Activated CD4-positive, alpha-beta T cell treated with anti-CD3 and anti-CD28 coated beads for 4 hours (primary cell): ENCODE measurements around the gene FBXL2.
"Not testable (repeated sequence)": the region's sequence is repeated elsewhere in the genome, so short reads cannot be mapped to it uniquely, and the experiment has no call there.

Experiments
- DNase-seq, 2 donors: peaks; one replicate each; pipeline ENCODE4 v3.0.0-alpha.2; 2020

The FBXL2 gene

DNA sequence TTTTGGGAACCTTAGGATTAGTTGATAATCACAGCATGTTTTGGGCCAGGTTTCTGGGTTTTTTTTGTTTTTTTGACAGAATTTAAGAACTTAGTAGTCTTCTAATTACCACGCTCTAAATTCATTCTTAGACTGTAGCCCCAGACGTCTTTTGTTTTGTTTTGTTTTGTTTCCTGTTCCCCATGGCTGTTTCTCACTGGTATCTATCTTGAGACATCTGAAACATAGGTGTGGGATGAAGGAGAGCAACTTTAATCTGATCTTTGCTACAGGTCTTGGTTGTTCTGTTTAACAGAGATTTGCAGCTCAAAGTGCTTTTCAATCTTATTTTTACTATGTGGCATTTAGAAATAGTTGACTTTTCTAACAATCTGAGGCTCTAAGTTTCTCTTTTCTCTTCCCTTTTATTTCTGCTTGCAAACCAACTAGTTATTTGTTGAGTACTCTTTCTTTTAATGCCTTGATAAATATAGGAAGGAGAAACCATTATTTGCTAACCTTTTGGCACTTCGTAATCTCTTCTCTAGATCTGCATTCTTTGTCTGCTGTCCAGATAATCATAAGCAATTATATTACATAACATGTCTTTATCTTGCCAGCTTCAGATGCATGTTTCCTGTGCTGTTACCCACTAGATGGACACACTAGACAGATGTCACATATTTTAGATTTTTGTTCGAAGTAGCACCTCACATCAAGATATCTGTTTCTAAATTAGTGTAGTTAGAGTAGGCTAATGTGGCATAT lies 40.9 kb downstream of the FBXL2 start:
- DNase-seq: no peak

GRCh38 chr3:33318710-33319380 lies 41.6 kb downstream of the FBXL2 start:
- no peak for DNase-seq

- no peak for DNase-seq
Observed at GRCh38 chr3:33322412-33322811, 45.2 kb downstream of the FBXL2 start.

- no peak for DNase-seq
Observed at GRCh38 chr3:33331414-33331813, 54.2 kb downstream of the FBXL2 start.

GRCh38 chr3:33334364-33334763 lies 57.1 kb downstream of the FBXL2 start:
- no peak for DNase-seq

DNA sequence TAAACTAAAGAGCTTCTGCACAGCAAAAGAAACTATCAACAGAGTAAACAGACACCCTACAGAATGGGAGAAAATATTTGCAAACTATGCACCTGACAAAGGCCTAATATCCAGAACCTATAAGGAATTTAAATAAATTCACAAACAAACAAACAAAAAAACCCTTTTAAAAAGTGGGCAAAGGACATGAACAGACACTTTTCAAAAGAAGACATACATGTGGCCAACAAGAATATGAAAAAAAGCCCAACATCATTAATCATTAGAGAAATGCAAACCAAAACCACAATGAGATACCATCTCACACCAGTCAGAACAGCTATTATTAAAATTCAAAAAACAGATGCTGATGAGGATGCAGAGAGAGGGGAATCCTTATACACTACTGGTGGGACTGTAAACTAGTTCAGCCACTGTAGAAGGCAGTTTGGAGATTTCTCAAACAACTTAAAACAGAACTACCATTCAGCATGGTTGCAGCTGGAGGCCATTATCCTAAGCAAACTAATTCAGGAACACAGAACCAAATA lies 61.8 kb downstream of the FBXL2 start:
- DNase-seq: not testable (repeated sequence)

DNA sequence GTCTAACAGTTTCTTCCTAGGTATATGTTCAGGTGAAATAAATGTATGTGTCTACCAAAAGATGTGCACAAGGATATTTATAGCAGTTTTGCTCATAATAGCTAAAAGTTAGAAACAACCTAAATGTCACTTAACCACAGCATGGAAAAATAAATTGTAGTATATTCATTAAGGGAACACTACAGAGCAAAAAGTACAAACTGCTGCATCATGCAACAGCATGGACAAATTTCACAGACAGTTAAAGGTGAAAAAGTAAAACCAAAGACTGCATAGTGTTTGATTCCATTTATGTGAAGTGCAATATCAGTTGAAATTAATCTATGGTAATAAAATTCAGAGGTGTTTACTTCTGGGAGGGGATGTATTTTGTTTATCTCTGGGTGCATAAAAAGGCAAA lies 62.5 kb downstream of the FBXL2 start:
- no peak for DNase-seq

- DNase-seq: no peak
Observed at GRCh38 chr3:33355611-33356010, 78.4 kb downstream of the FBXL2 start.

DNA sequence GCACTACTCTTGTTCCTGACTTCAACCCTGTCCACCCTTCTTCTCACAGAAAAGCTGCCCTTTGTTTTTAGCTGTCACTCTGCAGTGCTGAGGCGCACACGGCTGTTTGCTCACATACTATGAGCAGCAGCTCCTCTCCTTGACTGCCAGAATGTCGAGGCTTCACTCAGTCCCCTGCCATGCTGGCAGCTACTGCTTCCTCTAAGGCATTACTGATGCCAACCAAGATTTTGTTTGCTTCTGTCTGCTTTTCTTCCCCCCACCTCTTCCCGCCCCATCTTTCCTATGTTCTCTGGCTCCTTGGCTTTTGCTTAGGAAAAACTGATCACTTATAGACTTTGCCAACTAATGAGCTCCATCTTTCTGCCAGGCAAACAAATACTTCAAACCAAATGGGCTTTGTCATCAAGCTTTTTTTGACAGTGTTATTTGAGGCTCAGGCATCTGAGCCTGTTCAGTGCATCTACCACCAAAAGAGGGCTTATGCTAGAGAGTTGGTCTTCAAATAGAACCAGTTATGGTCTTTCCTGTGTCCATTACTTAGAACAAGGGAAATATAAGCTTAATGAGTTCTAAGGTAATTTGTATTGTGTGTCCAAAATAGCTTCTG lies 81.0 kb downstream of the FBXL2 start:
- no peak for DNase-seq

GRCh38 chr3:33360136-33360825 lies 83.0 kb downstream of the FBXL2 start:
- DNase-seq: no peak

DNA sequence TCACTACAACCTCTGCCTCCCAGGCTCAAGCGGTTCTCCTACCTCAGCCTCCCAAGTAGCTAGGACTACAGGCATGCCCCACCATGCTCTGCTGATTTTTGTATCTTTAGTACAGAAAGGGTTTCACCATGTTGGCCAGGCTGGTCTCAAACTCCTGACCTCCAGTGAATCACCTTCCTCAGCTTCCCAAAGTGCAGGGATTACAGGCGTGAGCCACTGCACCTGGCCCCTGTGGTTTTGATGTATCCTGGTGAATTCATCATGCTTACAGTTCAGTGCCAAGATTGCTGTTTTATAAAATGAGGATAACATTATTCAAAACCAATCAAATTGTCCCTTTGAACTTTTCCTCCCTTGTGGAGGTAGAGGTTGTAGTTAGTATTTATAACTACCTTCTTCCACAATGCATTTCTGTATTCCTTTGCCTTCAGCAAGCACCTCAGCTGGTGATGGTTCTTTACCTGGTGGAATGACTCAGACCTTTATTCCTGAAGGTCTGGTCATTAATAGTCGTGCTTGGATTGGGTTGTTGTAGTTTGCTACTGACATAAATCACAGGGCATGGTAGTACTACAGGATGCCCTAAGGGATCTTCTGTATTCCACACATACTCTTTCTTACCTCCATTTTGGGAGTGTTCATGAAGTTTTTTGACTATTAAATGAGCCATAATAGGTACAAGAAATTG lies 86.0 kb downstream of the FBXL2 start:
- DNase-seq: no peak

DNA sequence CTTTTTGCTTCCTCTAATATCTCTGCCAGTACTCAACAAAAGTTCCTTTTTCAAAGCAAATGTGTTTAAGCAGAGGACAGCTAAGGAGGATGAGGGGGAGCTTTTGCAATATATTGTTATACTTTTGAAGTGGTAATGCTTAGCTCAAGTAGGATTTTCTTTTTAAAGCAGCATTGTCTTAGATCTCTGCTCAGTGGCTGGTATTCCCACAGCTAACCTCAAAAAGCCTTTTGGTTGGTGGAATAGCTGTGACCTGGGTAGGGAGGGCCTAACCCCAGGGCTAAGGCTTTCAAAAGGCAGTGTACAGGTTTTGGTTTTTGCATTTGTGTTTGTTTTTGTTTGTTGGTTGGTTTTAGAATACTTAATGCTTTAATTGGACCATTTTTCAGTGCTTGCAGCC lies 86.8 kb downstream of the FBXL2 start:
- DNase-seq: no peak

- DNase-seq: no peak
Observed at GRCh38 chr3:33364531-33365128, 87.4 kb downstream of the FBXL2 start.

- peak; percentile 18 to 41 for DNase-seq
Observed at GRCh38 chr3:33372218-33373081, 95.2 kb downstream of the FBXL2 start.

DNA sequence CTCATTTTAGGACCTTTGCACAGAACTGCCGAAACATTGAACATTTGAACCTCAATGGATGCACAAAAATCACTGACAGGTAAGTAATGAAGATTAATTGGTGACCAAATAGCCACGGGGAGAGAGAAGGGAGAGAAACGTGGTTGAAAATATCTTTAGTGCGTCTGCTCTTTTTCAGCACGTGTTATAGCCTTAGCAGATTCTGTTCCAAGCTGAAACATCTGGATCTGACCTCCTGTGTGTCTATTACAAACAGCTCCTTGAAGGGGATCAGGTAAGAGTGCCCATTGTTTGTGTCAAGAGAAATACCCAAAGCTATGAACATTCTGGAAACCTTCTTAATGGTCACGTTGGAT lies 95.8 kb downstream of the FBXL2 start:
- DNase-seq: no peak

- no peak for DNase-seq
Observed at GRCh38 chr3:33377489-33377888, 100.2 kb downstream of the FBXL2 start.

DNA sequence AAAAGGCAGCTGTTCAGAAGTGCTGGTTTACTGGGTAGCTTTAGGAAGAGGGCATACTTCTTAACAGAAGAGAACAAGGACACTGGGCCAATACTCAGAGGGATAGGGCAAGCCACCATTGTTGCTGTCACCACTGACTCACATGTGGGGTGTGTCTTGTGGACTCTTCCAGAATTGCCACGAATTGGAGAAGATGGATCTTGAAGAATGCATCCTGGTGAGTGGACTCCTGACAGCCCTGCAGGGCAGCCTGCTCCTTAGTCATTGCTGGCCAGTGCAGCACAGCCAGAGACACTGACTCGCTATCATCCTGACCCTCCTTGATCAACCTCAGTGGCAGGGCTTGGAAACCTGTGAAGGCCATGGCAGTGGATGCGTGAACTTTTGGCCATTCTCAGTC lies 100.7 kb downstream of the FBXL2 start:
- DNase-seq: no peak

DNA sequence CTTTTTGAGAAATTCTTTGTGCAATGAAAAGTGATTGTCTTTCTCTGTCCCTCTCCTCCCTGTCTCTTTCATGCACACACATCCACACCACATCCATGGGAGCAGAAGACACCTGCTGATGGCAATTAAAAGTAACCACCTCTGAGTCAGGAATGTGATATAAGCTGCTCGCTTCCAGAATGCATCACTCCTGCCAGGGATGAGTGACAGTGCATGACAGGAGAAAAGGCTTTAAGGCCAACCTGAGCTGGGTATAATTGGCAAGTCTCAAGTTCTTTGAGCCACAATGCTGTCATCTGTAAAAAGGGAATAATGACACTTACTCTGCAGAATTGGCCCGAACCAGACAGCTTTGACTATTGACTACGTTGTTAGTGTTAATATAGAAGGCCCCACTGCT lies 103.4 kb downstream of the FBXL2 start:
- DNase-seq: no peak

- DNase-seq: no peak
Observed at GRCh38 chr3:33383951-33384350, 106.7 kb downstream of the FBXL2 start.

- peak; percentile 6 for DNase-seq
Observed at GRCh38 chr3:33385423-33385822, 108.2 kb downstream of the FBXL2 start.

DNA sequence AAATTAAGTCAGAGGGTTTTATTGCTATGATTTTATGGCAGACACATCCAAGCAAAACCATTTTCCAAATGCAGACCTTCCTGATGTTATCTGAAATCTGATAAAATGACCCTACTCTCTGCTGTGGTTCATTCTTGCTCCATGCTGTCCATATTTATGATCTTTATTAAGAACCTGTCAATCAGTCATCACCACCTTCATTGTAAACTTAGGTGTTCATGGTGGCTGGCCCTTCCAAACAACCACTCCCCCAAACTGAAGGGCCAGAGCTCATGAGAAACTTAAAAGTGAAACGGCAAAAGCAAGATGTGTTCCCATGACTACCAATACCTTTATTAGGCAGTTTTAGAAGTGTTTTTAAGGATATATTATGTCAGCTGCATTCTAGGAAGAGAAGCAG lies 109.4 kb downstream of the FBXL2 start:
- no peak for DNase-seq
